Vagina (tissue), 2 donors: Measurements from ENCODE around the gene TEX2.

Experiments used
- POLR2A ChIP-seq, 2 donors: fragments of 450-650 bp; IDR thresholded peaks; one replicate each; pipeline ENCODE4 v1.6.1; 2017; ENCODE audit warnings: antibody characterized with exemption in 2 of 2, mild to moderate bottlenecking in 2 of 2, moderate library complexity in 2 of 2
- POLR2AphosphoS5 ChIP-seq, 2 donors: sonication (generic); formaldehyde crosslinking; IDR thresholded peaks; one replicate each; pipeline ENCODE4 v1.9.0; 2017; ENCODE audit warnings: antibody characterized with exemption in 2 of 2, mild to moderate bottlenecking in 2 of 2, low read depth in 1 of 2; ENCODE audit not compliant: insufficient read depth in 1 of 2
- TF ChIP-seq, protein P1 (sequence below), 3 experiments: fragments of 450-650 bp in 2 of 3; fragments of 200-600 bp in 1 of 3; sonication (generic) in 1 of 3; IDR thresholded peaks; one replicate each; pipeline ENCODE4 v1.5.1; 2017 to 2019; ENCODE audit warnings: antibody characterized with exemption in 3 of 3, mild to moderate bottlenecking in 2 of 3, moderate library complexity in 2 of 3

DNA sequence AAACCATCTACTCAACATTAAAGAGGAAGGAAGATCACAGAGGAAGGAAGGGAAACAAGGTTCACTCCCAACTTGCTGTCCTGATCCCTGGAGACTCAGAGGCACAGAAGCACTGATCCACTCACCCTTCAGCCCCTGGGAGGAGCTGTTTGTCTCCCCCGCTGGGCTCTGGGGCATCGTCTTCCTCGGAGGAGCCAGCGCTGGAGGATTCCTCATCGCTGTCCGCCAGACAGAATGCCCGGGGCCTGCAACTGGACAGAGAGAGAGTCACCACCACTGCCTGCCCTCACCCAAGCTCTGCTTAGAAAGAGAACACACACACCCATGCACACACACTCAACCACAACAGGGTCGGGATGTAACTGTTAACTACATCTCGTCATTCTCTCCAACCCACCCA, 108.3 kb downstream of the TEX2 start:
- TF ChIP-seq, protein P1, sequence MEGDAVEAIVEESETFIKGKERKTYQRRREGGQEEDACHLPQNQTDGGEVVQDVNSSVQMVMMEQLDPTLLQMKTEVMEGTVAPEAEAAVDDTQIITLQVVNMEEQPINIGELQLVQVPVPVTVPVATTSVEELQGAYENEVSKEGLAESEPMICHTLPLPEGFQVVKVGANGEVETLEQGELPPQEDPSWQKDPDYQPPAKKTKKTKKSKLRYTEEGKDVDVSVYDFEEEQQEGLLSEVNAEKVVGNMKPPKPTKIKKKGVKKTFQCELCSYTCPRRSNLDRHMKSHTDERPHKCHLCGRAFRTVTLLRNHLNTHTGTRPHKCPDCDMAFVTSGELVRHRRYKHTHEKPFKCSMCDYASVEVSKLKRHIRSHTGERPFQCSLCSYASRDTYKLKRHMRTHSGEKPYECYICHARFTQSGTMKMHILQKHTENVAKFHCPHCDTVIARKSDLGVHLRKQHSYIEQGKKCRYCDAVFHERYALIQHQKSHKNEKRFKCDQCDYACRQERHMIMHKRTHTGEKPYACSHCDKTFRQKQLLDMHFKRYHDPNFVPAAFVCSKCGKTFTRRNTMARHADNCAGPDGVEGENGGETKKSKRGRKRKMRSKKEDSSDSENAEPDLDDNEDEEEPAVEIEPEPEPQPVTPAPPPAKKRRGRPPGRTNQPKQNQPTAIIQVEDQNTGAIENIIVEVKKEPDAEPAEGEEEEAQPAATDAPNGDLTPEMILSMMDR (IDR thresholded peaks at IDR 0.05): no peak
- no peak for TF ChIP-seq POLR2A (IDR thresholded peaks at IDR 0.05)
- TF ChIP-seq POLR2AphosphoS5 (IDR thresholded peaks at IDR 0.05; ENCODE audit: insufficient read depth in 1 of 2, low read depth in 1 of 2): no peak
